Measurements from ENCODE around the gene SYNPR.

DNA sequence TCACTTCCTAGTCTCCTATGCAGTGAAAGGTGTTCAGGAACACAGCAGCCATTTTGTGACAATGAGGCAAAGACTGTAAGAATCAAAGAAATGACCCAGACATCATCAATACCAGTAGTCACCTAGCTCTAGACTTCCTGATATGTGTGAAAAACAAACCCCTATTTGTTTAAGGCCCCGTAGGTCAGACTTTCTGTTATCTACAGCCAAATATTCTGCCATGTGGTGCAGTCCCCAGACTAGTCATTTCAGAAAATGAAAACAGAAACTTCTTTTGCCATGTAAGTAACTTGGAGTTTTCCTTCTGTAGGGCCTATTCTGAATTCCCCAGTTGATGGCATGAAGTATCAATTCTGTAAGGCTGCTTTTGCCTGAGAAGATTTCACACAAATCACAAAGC is 192.6 kb downstream of the SYNPR start:
- TF ChIP-seq CTCF (IDR thresholded peaks at IDR 0.05; ENCODE audit: low read depth, low read length) (no peak), POLR2A (IDR thresholded peaks at IDR 0.05; ENCODE audit: extremely low read depth, insufficient read length) (no peak), MYC (IDR thresholded peaks at IDR 0.05; ENCODE audit: low read depth, low read length) (no peak)
- TF ChIP-seq, protein P1, sequence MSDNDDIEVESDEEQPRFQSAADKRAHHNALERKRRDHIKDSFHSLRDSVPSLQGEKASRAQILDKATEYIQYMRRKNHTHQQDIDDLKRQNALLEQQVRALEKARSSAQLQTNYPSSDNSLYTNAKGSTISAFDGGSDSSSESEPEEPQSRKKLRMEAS (IDR thresholded peaks at IDR 0.05; ENCODE audit: low read depth, low read length) = no peak

Measured in NB4 (cell line).